Dermis microvascular lymphatic vessel endothelial cell (primary cell): ENCODE data around the gene CDKAL1. TPM values are rescaled to one million over a fixed set of nuclear protein-coding genes. Genes with fewer than 3 reads are reported as not detected.
A peak's percentile ranks its signal among the peaks of the same experiment; 100 is the strongest.
"Not testable (repeated sequence)": the region's sequence is repeated elsewhere in the genome, so short reads cannot be mapped to it uniquely, and the experiment has no call there.

ENCODE experiments used
- DNase-seq, 2 donors: peaks; one replicate each; pipeline versions ENCODE4 v3.0.0 to v3.0.0-alpha.2; 2010; ENCODE audit warnings: low read depth in 2 of 2
- total RNA-seq: library from RNA; depleted of rRNA; stranded (reverse); fragments of >200 nt; gene quantifications from 2 replicates; pipeline ENCODE4 v1.2.1, GENCODE V29; 2014

CDKAL1 gene
- total RNA-seq, 1 donor from 2014 or later: 17.8 TPM

GRCh38 chr6:20633566-20634340, 99.5 kb downstream of the CDKAL1 start:
- no peak for DNase-seq

GRCh38 chr6:20639161-20639560, 104.9 kb downstream of the CDKAL1 start:
- DNase-seq: no peak

GRCh38 chr6:20640181-20640580, 105.9 kb downstream of the CDKAL1 start:
- no peak for DNase-seq

GRCh38 chr6:20642441-20642840, 108.2 kb downstream of the CDKAL1 start:
- DNase-seq: no peak

- no peak for DNase-seq
These were observed 110.6 kb downstream of the CDKAL1 start for GRCh38 chr6:20644667-20645370.

GRCh38 chr6:20645572-20645971, 111.3 kb downstream of the CDKAL1 start:
- not testable (repeated sequence) for DNase-seq

GRCh38 chr6:20647585-20647984, 113.3 kb downstream of the CDKAL1 start:
- peak in 1 of 2 donors; percentile 48 for DNase-seq

GRCh38 chr6:20649696-20650470, 115.6 kb downstream of the CDKAL1 start:
- DNase-seq: not testable (repeated sequence)

- DNase-seq: peak in 1 of 2 donors; percentile 62
These were observed 118.2 kb downstream of the CDKAL1 start for GRCh38 chr6:20652299-20653084.

- DNase-seq: peak in 1 of 2 donors; percentile 14
These were observed 118.8 kb downstream of the CDKAL1 start for GRCh38 chr6:20653085-20653479.

- peak in 1 of 2 donors; percentile 30 for DNase-seq
These were observed 121.1 kb downstream of the CDKAL1 start for GRCh38 chr6:20655317-20655716.

GRCh38 chr6:20657274-20657800, 123.1 kb downstream of the CDKAL1 start:
- DNase-seq: no peak

GRCh38 chr6:20658053-20658452, 123.8 kb downstream of the CDKAL1 start:
- no peak for DNase-seq

- DNase-seq: no peak
These were observed 124.3 kb downstream of the CDKAL1 start for GRCh38 chr6:20658516-20658915.

- DNase-seq: no peak
These were observed 126.3 kb downstream of the CDKAL1 start for GRCh38 chr6:20660534-20660933.

GRCh38 chr6:20661721-20662120, 127.5 kb downstream of the CDKAL1 start:
- peak in 1 of 2 donors; percentile 84 for DNase-seq

GRCh38 chr6:20664250-20664649, 130.0 kb downstream of the CDKAL1 start:
- no peak for DNase-seq

GRCh38 chr6:20665290-20665689, 131.0 kb downstream of the CDKAL1 start:
- no peak for DNase-seq

GRCh38 chr6:20669571-20670314, 135.5 kb downstream of the CDKAL1 start:
- DNase-seq: no peak

- DNase-seq: no peak
These were observed 136.5 kb downstream of the CDKAL1 start for GRCh38 chr6:20670750-20671149.
